GM18520 (cell line): ENCODE data around the gene DEPDC4.
"Not testable (repeated sequence)": the region's sequence is repeated elsewhere in the genome, so short reads cannot be mapped to it uniquely, and the experiment has no call there.

Source experiments
- ATAC-seq: cut with Tn5 transposase; IDR thresholded peaks from one replicate; pipeline ENCODE4 v1.9.1; 2021; ENCODE audit not compliant: unreplicated experiment

Gene DEPDC4

DNA sequence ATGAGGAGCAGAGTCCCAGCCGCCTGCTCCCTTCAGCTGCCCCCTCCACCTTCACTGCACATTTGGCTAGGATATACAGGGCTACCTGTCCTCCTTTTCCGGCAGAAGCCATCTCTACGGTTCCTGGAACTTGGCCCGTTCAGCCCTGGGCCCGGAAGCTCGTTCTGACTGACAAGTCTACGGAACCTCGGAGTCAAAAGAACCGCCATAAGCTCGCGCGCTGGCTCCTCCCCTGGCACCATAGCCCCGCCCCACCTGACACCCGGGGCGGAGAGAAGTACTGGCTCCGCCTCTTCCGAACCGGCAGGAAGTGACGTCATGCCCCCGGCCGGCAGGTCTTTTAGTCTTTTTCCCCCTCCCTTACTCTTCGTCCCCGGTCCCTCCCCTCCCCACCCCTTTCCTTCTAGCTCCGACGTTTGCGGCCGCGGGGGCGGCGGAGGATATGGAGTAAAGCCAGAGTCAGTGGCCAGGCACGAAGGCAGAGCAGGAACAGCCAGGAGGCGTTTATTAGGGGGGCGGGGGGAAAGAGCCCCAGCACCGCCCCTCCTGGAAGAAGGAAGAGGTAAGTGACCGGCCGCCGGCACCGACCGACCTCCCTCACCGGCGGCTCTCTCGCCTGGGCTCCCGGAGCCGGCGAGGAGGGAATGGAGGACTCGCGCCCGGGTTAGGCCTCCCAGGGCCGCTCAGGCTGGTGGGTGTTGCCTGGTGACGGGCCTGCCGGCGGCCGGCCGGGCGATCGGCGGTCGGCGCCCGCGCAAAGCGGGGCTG lies at the start of gene DEPDC4, which contains the start of gene SCYL2:
Gene DEPDC4, minus strand, starts transcription at position 245 of the 768 bp plus-strand sequence. Its CDS starts 3 bp downstream, at position 242.
Gene SCYL2, plus strand, starts transcription at position 343 of the 768 bp plus-strand sequence. CDS start 15,794 bp downstream, outside the sequence.
- peak; percentile 75 for ATAC-seq

- no peak for ATAC-seq
These were observed 44.4 kb upstream of the DEPDC4 start for GRCh38 chr12:100311317-100311716.

DNA sequence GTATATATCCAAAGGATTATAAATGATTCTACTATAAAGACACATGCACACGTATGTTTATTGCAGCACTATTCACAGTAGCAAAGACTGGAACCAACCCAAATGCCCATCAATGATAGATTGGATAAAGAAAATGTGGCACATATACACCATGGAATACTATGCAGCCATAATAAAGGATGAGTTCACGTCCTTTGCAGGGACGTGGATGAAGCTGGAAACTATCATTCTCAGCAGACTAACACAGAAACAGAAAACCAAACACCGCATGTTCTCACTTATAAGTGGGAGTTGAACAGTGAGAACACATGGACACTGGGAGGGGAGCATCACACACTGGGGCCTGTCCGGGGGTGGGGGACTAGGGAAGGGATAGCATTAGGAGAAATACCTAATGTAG lies 41.3 kb upstream of the DEPDC4 start:
- not testable (repeated sequence) for ATAC-seq

DNA sequence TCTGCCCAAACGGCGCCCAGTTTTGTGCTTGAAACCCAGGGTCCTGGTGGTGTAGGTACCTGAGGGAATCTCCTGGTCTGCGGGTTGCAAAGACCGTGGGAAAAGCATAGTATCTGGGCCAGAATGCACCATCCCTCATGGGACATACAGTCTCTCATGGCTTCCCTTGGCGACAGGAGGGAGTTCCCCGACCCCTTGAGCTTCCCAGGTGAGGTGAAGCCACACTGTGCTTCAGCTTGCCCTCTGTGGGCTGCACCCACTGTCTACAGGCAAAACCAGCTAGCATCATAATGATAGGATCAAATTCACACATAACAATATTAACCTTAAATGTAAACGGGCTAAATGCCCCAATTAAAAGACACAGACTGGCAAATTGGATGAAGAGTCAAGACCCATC lies 37.5 kb upstream of the DEPDC4 start:
- not testable (repeated sequence) for ATAC-seq

GRCh38 chr12:100303831-100304230 lies 37.0 kb upstream of the DEPDC4 start:
- no peak for ATAC-seq

GRCh38 chr12:100302081-100302480 lies 35.2 kb upstream of the DEPDC4 start:
- no peak for ATAC-seq

DNA sequence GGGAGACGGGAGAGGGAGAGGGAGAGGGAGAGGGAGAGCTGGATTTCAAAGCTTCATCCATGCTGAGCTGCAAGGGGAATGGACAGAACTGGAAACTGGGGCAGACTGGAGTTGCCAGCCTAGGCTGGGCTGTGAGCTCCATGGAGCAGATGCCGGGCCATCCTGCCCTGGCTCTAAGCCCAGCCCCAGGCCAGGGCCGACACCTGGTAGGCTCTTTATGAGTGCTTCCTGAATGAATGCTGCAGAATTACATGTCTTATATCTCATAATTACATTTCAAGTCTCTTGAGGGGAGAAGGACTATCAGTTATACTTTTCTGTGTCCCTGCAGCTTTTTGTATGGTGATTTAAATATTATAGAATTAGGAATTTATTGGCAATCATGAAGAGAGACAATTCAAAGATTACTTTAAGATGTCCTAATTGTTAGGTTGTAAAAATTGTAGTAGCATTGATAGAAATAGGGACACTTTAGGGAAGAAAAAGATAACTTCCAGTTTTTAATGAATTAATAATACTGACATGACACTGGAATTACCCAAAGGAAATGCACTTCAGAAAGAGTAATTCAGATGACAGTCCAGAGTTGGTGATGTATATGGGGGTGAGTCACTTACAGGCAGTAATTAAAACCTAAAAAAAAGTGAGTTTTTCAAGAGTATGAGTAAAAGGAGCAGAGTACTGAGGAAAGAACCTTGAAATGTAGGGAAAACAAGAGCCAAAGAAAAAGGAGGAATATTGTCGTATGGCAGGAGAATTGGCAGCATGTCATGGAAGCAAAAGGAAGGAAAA lies 29.1 kb upstream of the DEPDC4 start:
- ATAC-seq: no peak

DNA sequence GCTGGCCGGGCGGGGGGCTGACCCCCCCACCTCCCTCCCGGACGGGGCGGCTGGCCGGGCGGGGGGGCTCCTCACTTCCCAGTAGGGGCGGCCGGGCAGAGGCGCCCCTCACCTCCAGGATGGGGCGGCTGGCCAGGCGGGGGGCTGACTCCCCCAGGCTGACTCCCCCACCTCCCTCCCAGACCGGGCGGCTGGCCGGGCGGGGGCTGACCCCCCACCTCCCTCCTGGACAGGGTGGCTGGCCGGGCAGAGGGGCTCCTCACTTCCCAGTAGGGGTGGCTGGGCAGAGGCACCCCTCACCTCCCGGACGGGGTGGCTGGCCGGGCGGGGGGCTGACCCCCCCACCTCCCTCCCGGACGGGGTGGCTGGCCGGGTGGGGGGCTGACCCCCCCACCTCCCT lies 27.5 kb upstream of the DEPDC4 start:
- not testable (repeated sequence) for ATAC-seq

DNA sequence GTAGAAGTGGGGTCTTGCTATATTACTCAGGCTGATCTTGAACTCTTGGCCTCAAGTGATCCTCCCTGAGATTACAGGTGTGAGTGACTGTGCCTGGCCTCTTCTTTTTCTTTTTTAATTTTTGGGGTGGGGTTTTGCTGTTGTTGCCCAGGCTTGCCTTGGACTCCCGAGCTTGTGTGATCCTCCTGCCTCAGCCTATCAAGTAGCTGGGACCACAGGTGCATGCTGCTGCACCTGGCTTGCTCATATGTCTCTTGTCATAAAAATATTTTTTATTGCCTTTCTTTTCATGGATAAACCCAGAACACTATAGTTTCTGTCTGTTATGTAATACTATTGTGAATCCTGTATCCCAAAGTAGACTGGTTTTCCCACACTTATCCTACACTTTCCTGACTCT lies 26.1 kb upstream of the DEPDC4 start:
- ATAC-seq: no peak

GRCh38 chr12:100290016-100290415 lies 23.1 kb upstream of the DEPDC4 start:
- ATAC-seq: no peak

- no peak for ATAC-seq
These were observed 22.2 kb upstream of the DEPDC4 start for GRCh38 chr12:100289038-100289437.

DNA sequence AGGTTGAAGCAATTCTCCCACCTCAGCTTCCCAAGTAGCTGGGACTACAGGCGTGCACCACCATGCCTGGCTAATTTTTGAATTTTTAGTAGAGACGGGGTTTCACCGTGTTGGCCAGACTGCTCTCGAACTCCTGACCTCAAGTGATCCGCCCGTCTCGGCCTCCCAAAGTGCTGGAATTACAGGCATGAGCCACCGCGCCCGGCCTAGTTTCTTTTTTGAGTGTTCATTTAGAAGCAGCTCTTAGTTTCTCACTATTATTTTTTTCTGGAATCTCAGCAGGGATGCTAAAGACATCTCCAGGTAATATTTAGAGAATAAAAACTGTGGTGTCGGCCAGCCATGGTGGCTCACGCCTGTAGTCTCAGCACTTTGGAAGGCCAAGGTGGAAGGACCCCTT lies 17.7 kb upstream of the DEPDC4 start:
- ATAC-seq: not testable (repeated sequence)

GRCh38 chr12:100279607-100280244 lies 12.8 kb upstream of the DEPDC4 start:
- no peak for ATAC-seq

DNA sequence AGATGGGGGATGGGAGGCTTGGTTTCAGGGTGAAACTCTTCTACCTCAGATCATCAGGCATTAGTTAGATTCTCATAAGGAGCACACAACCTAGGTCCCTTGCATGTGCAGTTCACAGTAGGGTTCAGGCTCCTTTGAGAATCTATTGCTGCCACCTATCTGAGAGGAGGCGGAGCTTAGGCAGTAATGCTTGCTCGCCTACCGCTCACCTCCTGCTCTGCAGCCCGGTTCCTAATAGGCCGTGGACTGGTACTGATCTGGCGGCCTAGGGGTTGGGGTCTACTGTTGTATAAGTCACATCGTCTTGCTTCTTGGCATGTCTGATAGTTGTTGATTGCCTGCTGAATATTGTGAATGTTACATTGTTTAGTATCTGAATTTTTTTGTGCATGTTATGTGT lies 12.3 kb upstream of the DEPDC4 start:
- no peak for ATAC-seq

- no peak for ATAC-seq
These were observed 7.4 kb upstream of the DEPDC4 start for GRCh38 chr12:100274291-100274690.

- ATAC-seq: no peak
These were observed 6.9 kb upstream of the DEPDC4 start for GRCh38 chr12:100273782-100274181.

GRCh38 chr12:100268835-100269564 lies 2.1 kb upstream of the DEPDC4 start:
- no peak for ATAC-seq

- ATAC-seq: no peak
These were observed 863 bp upstream of the DEPDC4 start for GRCh38 chr12:100267603-100268281.

DNA sequence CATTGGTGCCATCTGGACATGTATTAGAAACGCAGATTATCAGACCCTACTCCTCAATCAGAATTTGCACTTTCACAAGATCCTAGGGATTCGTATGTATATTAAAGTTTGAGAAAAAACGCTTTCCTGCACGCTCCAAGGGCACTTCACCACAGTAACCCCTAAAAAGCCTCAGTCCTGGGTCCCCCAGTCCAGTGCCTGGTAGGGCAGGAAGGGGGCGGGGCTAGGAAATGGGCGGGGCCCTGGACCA lies 369 bp downstream of the DEPDC4 start:
- ATAC-seq: peak; percentile 47

GRCh38 chr12:100265732-100266584 lies 921 bp downstream of the DEPDC4 start:
- ATAC-seq: no peak
